Stimulated activated CD8-positive, alpha-beta memory T cell treated with anti-CD3 and anti-CD28 coated beads, Interleukin-15, amount 100 ng/mL, for 4 hours (primary cell): Measurements from ENCODE around the gene LPAR3.

Source experiments
- DNase-seq, 2 donors: peaks; one replicate each; pipeline ENCODE4 v3.0.0-alpha.2; 2020; ENCODE audit warnings: low read depth in 2 of 2

Gene LPAR3

GRCh38 chr1:84827555-84827954 lies 65.5 kb downstream of the LPAR3 start:
- DNase-seq = no peak

GRCh38 chr1:84825161-84825560 lies 67.8 kb downstream of the LPAR3 start:
- no peak for DNase-seq

- no peak for DNase-seq
Observed at GRCh38 chr1:84823991-84824390, 69.0 kb downstream of the LPAR3 start.

GRCh38 chr1:84823511-84823910 lies 69.5 kb downstream of the LPAR3 start:
- DNase-seq = no peak

GRCh38 chr1:84810343-84810742 lies 82.7 kb downstream of the LPAR3 start:
- DNase-seq = no peak

- no peak for DNase-seq
Observed at GRCh38 chr1:84809023-84809422, 84.0 kb downstream of the LPAR3 start.

GRCh38 chr1:84803604-84804003 lies 89.4 kb downstream of the LPAR3 start:
- DNase-seq = no peak

- DNase-seq = no peak
Observed at GRCh38 chr1:84802567-84803232, 90.3 kb downstream of the LPAR3 start.

- DNase-seq = no peak
Observed at GRCh38 chr1:84800090-84801073, 92.6 kb downstream of the LPAR3 start.

- DNase-seq = no peak
Observed at GRCh38 chr1:84797603-84798002, 95.4 kb downstream of the LPAR3 start.

- no peak for DNase-seq
Observed at GRCh38 chr1:84795966-84796600, 96.9 kb downstream of the LPAR3 start.

GRCh38 chr1:84795213-84795612 lies 97.8 kb downstream of the LPAR3 start:
- no peak for DNase-seq

- DNase-seq = no peak
Observed at GRCh38 chr1:84792421-84792820, 100.6 kb downstream of the LPAR3 start.

- DNase-seq = no peak
Observed at GRCh38 chr1:84789014-84789413, 104.0 kb downstream of the LPAR3 start.

- no peak for DNase-seq
Observed at GRCh38 chr1:84785271-84786036, 107.6 kb downstream of the LPAR3 start.

GRCh38 chr1:84782881-84783280 lies 110.1 kb downstream of the LPAR3 start:
- DNase-seq = no peak

- peak; percentile 33 to 46 for DNase-seq
Observed at GRCh38 chr1:84781946-84782771, 110.8 kb downstream of the LPAR3 start.

GRCh38 chr1:84780000-84780716 lies 112.8 kb downstream of the LPAR3 start:
- no peak for DNase-seq

- DNase-seq = no peak
Observed at GRCh38 chr1:84776639-84777038, 116.4 kb downstream of the LPAR3 start.

GRCh38 chr1:84775535-84775920 lies 117.5 kb downstream of the LPAR3 start:
- DNase-seq = no peak
